Transverse colon (tissue), 4 donors: ENCODE measurements around the gene FAM120B.

ENCODE experiments used
- CTCF ChIP-seq, 5 experiments: fragments of 200-600 bp in 3 of 5; fragments of 450-650 bp in 2 of 5; sonication (generic) in 3 of 5; IDR thresholded peaks; 1 replicate in 2 of 5; 2 replicates in 3 of 5; pipeline ENCODE4 v1.5.1; 2016 to 2017; ENCODE audit warnings: antibody characterized with exemption in 5 of 5, inconsistent platforms in 3 of 5, mild to moderate bottlenecking in 2 of 5, moderate library complexity in 1 of 5
- POLR2A ChIP-seq: fragments of 450-650 bp; IDR thresholded peaks from one replicate; pipeline ENCODE4 v1.6.1; 2016; ENCODE audit warnings: antibody characterized with exemption, mild to moderate bottlenecking, moderate library complexity
- POLR2AphosphoS5 ChIP-seq, 3 donors: sonication (generic); formaldehyde crosslinking; IDR thresholded peaks; one replicate each; pipeline ENCODE4 v1.6.1; 2016; ENCODE audit warnings: antibody characterized with exemption in 3 of 3

GRCh38 chr6:170260686-170261085, 45.9 kb upstream of the FAM120B start:
- no peak for TF ChIP-seq CTCF (IDR thresholded peaks at IDR 0.05)
- TF ChIP-seq POLR2AphosphoS5 (IDR thresholded peaks at IDR 0.05): no peak
- no peak for TF ChIP-seq POLR2A
